IMR-90 (cell line): ENCODE measurements around the gene CWC15. TPM values are rescaled to one million over a fixed set of nuclear protein-coding genes. Genes with fewer than 3 reads are reported as not detected.

Experiments used
- ATAC-seq: fragments of 200-7000 bp; cut with Tn5 transposase; 2 replicates; pipeline ENCODE4 v1.9.1; 2020; ENCODE audit warnings: low read depth, mild to moderate bottlenecking, moderate library complexity
- BruUV-seq: library from RNA; stranded (reverse); fragments of 400-500 nt; replicated peaks from 2 replicates; lab custom pipeline; 2021; lab: Mats Ljungman, UMichigan
- CTCF ChIA-PET: fragments of 300-600 bp; formaldehyde crosslinking; extraction: SDS; loops from one replicate; lab custom pipeline; 2021; ENCODE audit warnings: antibody characterized with exemption; lab: Yijun Ruan, JAX
- POLR2A ChIA-PET: fragments of 300-600 bp; sonication (Branson Sonifier 250); formaldehyde crosslinking; loops from one replicate; lab custom pipeline; 2022; ENCODE audit warnings: antibody characterized with exemption; ENCODE audit not compliant: unreplicated experiment; lab: Charles Lee
- DNase-seq: peaks from one replicate; pipeline ENCODE4 v3.0.0; 2013
- H2AFZ ChIP-seq: replicated peaks from 2 replicates; pipeline ENCODE3; 2013; ENCODE audit warnings: low read length, mild to moderate bottlenecking; ENCODE audit not compliant: poor library complexity
- H2AK5ac ChIP-seq: 2 replicates; pipeline ENCODE4 v1.6.1; 2013; ENCODE audit warnings: low read depth, low read length, inconsistent platforms
- H2AK9ac ChIP-seq: replicated peaks from 2 replicates; pipeline ENCODE3; 2013; ENCODE audit warnings: mild to moderate bottlenecking, low read depth, low read length, moderate library complexity; ENCODE audit not compliant: poor library complexity
- H2BK120ac ChIP-seq: 2 replicates; pipeline ENCODE4 v1.6.1; 2013; ENCODE audit warnings: low read depth, low read length, inconsistent platforms
- H2BK15ac ChIP-seq: 3 replicates; pipeline ENCODE4 v1.6.1; 2013; ENCODE audit warnings: low read depth, low read length, inconsistent platforms
- H2BK20ac ChIP-seq: 2 replicates; pipeline ENCODE4 v1.6.1; 2013; ENCODE audit warnings: low read depth, mild to moderate bottlenecking, inconsistent platforms, low read length, moderate library complexity
- H2BK5ac ChIP-seq: 2 replicates; pipeline ENCODE4 v1.6.1; 2013; ENCODE audit warnings: mild to moderate bottlenecking, low read depth, low read length, inconsistent platforms; ENCODE audit not compliant: poor library complexity, severe bottlenecking
- H3K14ac ChIP-seq: replicated peaks from 2 replicates; pipeline ENCODE4 v1.6.1; 2013; ENCODE audit warnings: low read depth, low read length, inconsistent platforms
- H3K18ac ChIP-seq: 2 replicates; pipeline ENCODE4 v1.6.1; 2013; ENCODE audit warnings: low read depth, low read length, control low read depth
- H3K23ac ChIP-seq: 2 replicates; pipeline ENCODE4 v1.6.1; 2013; ENCODE audit warnings: low read depth, low read length, inconsistent platforms
- H3K27ac ChIP-seq: 2 replicates; pipeline ENCODE4 v1.5.1; 2013; ENCODE audit warnings: mild to moderate bottlenecking, control low read depth, low read length; ENCODE audit not compliant: insufficient read depth
- H3K27me3 ChIP-seq: 2 replicates; pipeline ENCODE4 v1.6.1; 2013; ENCODE audit warnings: low read length; ENCODE audit not compliant: control insufficient read depth, insufficient read depth
- H3K36me3 ChIP-seq: 2 replicates; pipeline ENCODE4 v1.6.1; 2013; ENCODE audit warnings: low read length, mixed read lengths; ENCODE audit not compliant: control insufficient read depth, insufficient read depth
- H3K4ac ChIP-seq: 2 replicates; pipeline ENCODE4 v1.6.1; 2013; ENCODE audit warnings: low read depth, low read length, inconsistent platforms
- H3K4me1 ChIP-seq: 2 replicates; pipeline ENCODE4 v1.6.1; 2013; ENCODE audit warnings: low read length, mixed read lengths; ENCODE audit not compliant: control insufficient read depth, insufficient read depth
- H3K4me2 ChIP-seq: 2 replicates; pipeline ENCODE4 v1.6.1; 2013; ENCODE audit warnings: low read depth, mild to moderate bottlenecking, control low read depth, low read length, moderate library complexity
- H3K4me3 ChIP-seq: 2 replicates; pipeline ENCODE4 v1.5.1; 2013; ENCODE audit warnings: low read depth, mild to moderate bottlenecking, control low read depth, low read length, moderate library complexity; ENCODE audit not compliant: insufficient read depth
- H3K56ac ChIP-seq: 2 replicates; pipeline ENCODE4 v1.6.1; 2013; ENCODE audit warnings: low read length, inconsistent platforms; ENCODE audit not compliant: insufficient read depth; ENCODE audit errors: extremely low read depth
- H3K79me1 ChIP-seq, 2 experiments: 2 replicates each; pipeline ENCODE4 v1.6.1; 2013; ENCODE audit warnings: low read length in 2 of 2, inconsistent platforms in 1 of 2, low read depth in 1 of 2
- H3K9ac ChIP-seq: 2 replicates; pipeline ENCODE4 v1.6.1; 2013; ENCODE audit warnings: low read depth, low read length, control low read depth
- H3K9me1 ChIP-seq: 2 replicates; pipeline ENCODE4 v1.6.1; 2013; ENCODE audit warnings: low read length, inconsistent platforms; ENCODE audit not compliant: insufficient read depth
- H3K9me3 ChIP-seq: 2 replicates; pipeline ENCODE4 v1.6.1; 2013; ENCODE audit warnings: low read length; ENCODE audit not compliant: control insufficient read depth, insufficient read depth
- H4K20me1 ChIP-seq: 2 replicates; pipeline ENCODE4 v1.6.1; 2013; ENCODE audit warnings: low read length, inconsistent platforms; ENCODE audit not compliant: insufficient read depth
- H4K5ac ChIP-seq: 2 replicates; pipeline ENCODE4 v1.6.1; 2013; ENCODE audit warnings: mild to moderate bottlenecking, low read depth, low read length, control low read depth
- H4K8ac ChIP-seq, 2 experiments: 2 replicates each; pipeline ENCODE4 v1.6.1; 2013; ENCODE audit warnings: low read depth in 2 of 2, low read length in 2 of 2, control low read depth in 1 of 2, inconsistent platforms in 1 of 2
- H4K91ac ChIP-seq: 2 replicates; pipeline ENCODE4 v1.6.1; 2013; ENCODE audit warnings: low read depth, low read length, inconsistent platforms; ENCODE audit not compliant: insufficient read depth
- BHLHE40 ChIP-seq: fragments of 150-350 bp; IDR thresholded peaks from 2 replicates; pipeline ENCODE4 v1.6.1; 2016; ENCODE audit warnings: mild to moderate bottlenecking, low read depth, low read length
- CEBPB ChIP-seq: IDR thresholded peaks from 2 replicates; pipeline ENCODE4 v1.6.1; 2012; ENCODE audit warnings: low read depth, low read length, improper control_type of control experiment
- FOS ChIP-seq: fragments of 150-350 bp; IDR thresholded peaks from 2 replicates; pipeline ENCODE4 v1.6.1; 2016; ENCODE audit warnings: low read depth, low read length
- MAFK ChIP-seq: IDR thresholded peaks from 2 replicates; pipeline ENCODE4 v1.6.1; 2012; ENCODE audit warnings: low read depth, low read length, improper control_type of control experiment
- MAZ ChIP-seq: IDR thresholded peaks from 2 replicates; pipeline ENCODE4 v1.6.1; 2012; ENCODE audit warnings: low read depth, mild to moderate bottlenecking, low read length, improper control_type of control experiment, moderate library complexity, borderline replicate concordance
- MXI1 ChIP-seq: IDR thresholded peaks from 2 replicates; pipeline ENCODE4 v1.6.1; 2012; ENCODE audit warnings: low read depth, mild to moderate bottlenecking, low read length, moderate library complexity, borderline replicate concordance
- NFE2L2 ChIP-seq: fragments of 150-350 bp; IDR thresholded peaks from 2 replicates; pipeline ENCODE4 v1.6.1; 2016; ENCODE audit warnings: low read depth, mild to moderate bottlenecking, low read length
- RCOR1 ChIP-seq: IDR thresholded peaks from 2 replicates; pipeline ENCODE4 v1.6.1; 2012; ENCODE audit warnings: mild to moderate bottlenecking, low read length, improper control_type of control experiment; ENCODE audit not compliant: insufficient replicate concordance
- WGBS, 2 experiments: methylation state at CpG; one replicate each; pipeline versions ENCODE4 v1.1.5 to v1.1.7; 2013; ENCODE audit warnings: missing lambda C conversion rate in 2 of 2; ENCODE audit not compliant: insufficient read length in 1 of 2; ENCODE audit errors: extremely low coverage in 2 of 2; 5-methylcytosine and 5-hydroxymethylcytosine counted together
- dilution Hi-C: fragments of 300-500 bp; cut with HindIII; formaldehyde crosslinking; loops from one replicate; pipeline ENCODE4 v1.14.3; 2018; ENCODE audit warnings: low sequenced_read_pairs; ENCODE audit not compliant: unreplicated experiment
- in situ Hi-C: fragments of 300-500 bp; cut with MboI; formaldehyde crosslinking; loops from 3 replicates; pipeline ENCODE4 v1.14.3; 2019; ENCODE audit warnings: low sequenced_read_pairs, inconsistent platforms, mixed read lengths
- intact Hi-C: fragments of 100-400 bp; cut with micrococcal nuclease; formaldehyde crosslinking; loops from 2 replicates; pipeline ENCODE4 v1.10.0; 2022
- polyA plus RNA-seq, 3 experiments: library from polyadenylated mRNA; depleted of rRNA; stranded (reverse); fragments of >200 nt; gene quantifications; 2 replicates each; pipeline ENCODE4 v1.2.3, GENCODE V29; 2012; ENCODE audit warnings: low replicate concordance in 1 of 3
- total RNA-seq: library from RNA; depleted of rRNA; stranded (reverse); fragments of >200 nt; gene quantifications from 2 replicates; pipeline ENCODE4 v1.2.3, GENCODE V29; 2012
- TF ChIP-seq, protein P1 (sequence below): conservative IDR thresholded peaks from 2 replicates; pipeline ENCODE4 v1.5.1; 2012; ENCODE audit warnings: mild to moderate bottlenecking, low read depth, low read length, improper control_type of control experiment

The CWC15 gene
- total and polyA plus RNA-seq, 2 of the 4 experiments (the other 2 are of a cell fraction) = 38.4 to 48.6 TPM

GRCh38 chr11:94926698-94927237 lies 46.6 kb downstream of the CWC15 start:
- H3K9me1 ChIP-seq = peaks cover 45% of the 10 kb centered on the region
- H3K18ac ChIP-seq = peak overlapping the region; percentile 96
- H3K27ac ChIP-seq = peak overlapping the region; percentile 98
- peak overlapping the region; percentile 53 for H3K4me2 ChIP-seq
- H2AFZ ChIP-seq = peak overlapping the region; percentile 81
- dilution Hi-C loops = no loop called here
- H2BK15ac ChIP-seq = peak overlapping the region; percentile 88; the same call in 2 of the 3 replicates
- DNase-seq (peak; percentile 94), ATAC-seq (peak; percentile 83)
- peak overlapping the region; percentile 90 for H3K14ac ChIP-seq
- H3K9me3 ChIP-seq = no peaks in the 10 kb centered on the region
- H3K4me1 ChIP-seq = peaks cover 36% of the 10 kb centered on the region
- peak overlapping the region; percentile 96 for H2BK5ac ChIP-seq
- in situ Hi-C loops = loop anchor here (25.0 kb wide), 1 partner anchor 789 kb away; the partner anchor contains the start of gene PANX1
- H4K8ac ChIP-seq = peak overlapping the region; percentile 77 to 90; a peak in 3 of 4 replicates
- H3K9ac ChIP-seq = no peak overlapping the region
- peak overlapping the region; percentile 94 for H3K4ac ChIP-seq
- no peaks in the 10 kb centered on the region for H3K36me3 ChIP-seq
- peak overlapping the region; percentile 93 for H2BK20ac ChIP-seq
- POLR2A ChIA-PET = no interaction called here
- peak overlapping the region; percentile 97; the same call in 1 of the 2 replicates for H2AK5ac ChIP-seq
- no CpG with 5 or more reads among the region's 6 CpGs for WGBS, 2 experiments
- peak overlapping the region; percentile 80 for H2BK120ac ChIP-seq
- peak overlapping the region; percentile 61; the same call in 1 of the 2 replicates for H3K56ac ChIP-seq
- intact Hi-C loops = no loop called here
- H3K79me1 ChIP-seq = peaks cover 0 to 24% of the 10 kb centered on the region in 2 experiments; a peak in 2 of 4 replicates
- no peaks in the 10 kb centered on the region for H3K27me3 ChIP-seq
- no peaks in the 10 kb centered on the region for H4K20me1 ChIP-seq
- TF ChIP-seq FOS (no peak), MAZ (peak; percentile 21; the same call in 1 of the 2 replicates), NFE2L2 (no peak), RCOR1 (no peak), MXI1 (no peak), CEBPB (peak; percentile 63; the same call in 1 of the 2 replicates), BHLHE40 (no peak), MAFK (no peak)
- TF ChIP-seq, protein P1, sequence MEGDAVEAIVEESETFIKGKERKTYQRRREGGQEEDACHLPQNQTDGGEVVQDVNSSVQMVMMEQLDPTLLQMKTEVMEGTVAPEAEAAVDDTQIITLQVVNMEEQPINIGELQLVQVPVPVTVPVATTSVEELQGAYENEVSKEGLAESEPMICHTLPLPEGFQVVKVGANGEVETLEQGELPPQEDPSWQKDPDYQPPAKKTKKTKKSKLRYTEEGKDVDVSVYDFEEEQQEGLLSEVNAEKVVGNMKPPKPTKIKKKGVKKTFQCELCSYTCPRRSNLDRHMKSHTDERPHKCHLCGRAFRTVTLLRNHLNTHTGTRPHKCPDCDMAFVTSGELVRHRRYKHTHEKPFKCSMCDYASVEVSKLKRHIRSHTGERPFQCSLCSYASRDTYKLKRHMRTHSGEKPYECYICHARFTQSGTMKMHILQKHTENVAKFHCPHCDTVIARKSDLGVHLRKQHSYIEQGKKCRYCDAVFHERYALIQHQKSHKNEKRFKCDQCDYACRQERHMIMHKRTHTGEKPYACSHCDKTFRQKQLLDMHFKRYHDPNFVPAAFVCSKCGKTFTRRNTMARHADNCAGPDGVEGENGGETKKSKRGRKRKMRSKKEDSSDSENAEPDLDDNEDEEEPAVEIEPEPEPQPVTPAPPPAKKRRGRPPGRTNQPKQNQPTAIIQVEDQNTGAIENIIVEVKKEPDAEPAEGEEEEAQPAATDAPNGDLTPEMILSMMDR = no peak
- no TSS peak for BruUV-seq
- H4K91ac ChIP-seq = peak overlapping the region; percentile 96
- H3K4me3 ChIP-seq = no peak overlapping the region
- H2AK9ac ChIP-seq = peak overlapping the region; percentile 38
- peak overlapping the region; percentile 1 for H3K23ac ChIP-seq
- peak overlapping the region; percentile 93 for H4K5ac ChIP-seq
- CTCF ChIA-PET = no interaction called here
